HEK293 (cell line): ENCODE measurements around the gene IGSF10.

Experiments used
- CTCF ChIA-PET: fragments of 350-600 bp; formaldehyde crosslinking; extraction: SDS; loops from one replicate; lab custom pipeline; 2021; ENCODE audit warnings: antibody characterized with exemption; lab: Yijun Ruan, JAX
- POLR2A ChIA-PET: fragments of 300-600 bp; formaldehyde crosslinking; extraction: SDS; loops from one replicate; lab custom pipeline; 2020; ENCODE audit warnings: antibody characterized with exemption, inconsistent platforms; lab: Yijun Ruan, JAX
- H3K27ac ChIP-seq: fragments of 200-500 bp; sonication (Bioruptor generic); 2 replicates; pipeline ENCODE4 v1.5.1; 2014; ENCODE audit warnings: low read depth, low read length, control low read depth, inconsistent platforms; ENCODE audit errors: extremely low read depth
- H3K36me3 ChIP-seq, 2 experiments: fragments of 200-500 bp in 1 of 2; sonication (Bioruptor generic) in 1 of 2; 1 replicate in 1 of 2; 2 replicates in 1 of 2; pipeline ENCODE4 v1.5.1; 2014 to 2017; ENCODE audit warnings: inconsistent platforms in 2 of 2, low read length in 2 of 2; ENCODE audit not compliant: control insufficient read depth in 2 of 2, insufficient read depth in 1 of 2
- H3K4me1 ChIP-seq: fragments of 200-500 bp; sonication (Bioruptor generic); 2 replicates; pipeline ENCODE4 v1.5.1; 2014; ENCODE audit warnings: mild to moderate bottlenecking, low read length, inconsistent platforms; ENCODE audit not compliant: control insufficient read depth, insufficient read depth
- H3K4me3 ChIP-seq: 2 replicates; pipeline ENCODE4 v1.5.1; 2011; ENCODE audit warnings: low read depth, mild to moderate bottlenecking, control low read depth, low read length, moderate library complexity
- H3K9me3 ChIP-seq: fragments of 200-500 bp; sonication (Bioruptor generic); 2 replicates; pipeline ENCODE4 v1.5.1; 2014; ENCODE audit warnings: low read depth, low read length, inconsistent platforms; ENCODE audit not compliant: control insufficient read depth, insufficient read depth
- AEBP2 ChIP-seq: fragments of 450-650 bp; formaldehyde crosslinking; IDR thresholded peaks from 2 replicates; pipeline ENCODE4 v1.5.1; 2016; ENCODE audit warnings: missing biosample characterization, missing genetic modification characterization, borderline replicate concordance
- ELK4 ChIP-seq: IDR thresholded peaks from 2 replicates; pipeline ENCODE4 v1.6.1; 2011; ENCODE audit warnings: mild to moderate bottlenecking, low read depth, low read length, borderline replicate concordance
- REPIN1 ChIP-seq: fragments of 450-650 bp; formaldehyde crosslinking; IDR thresholded peaks from 2 replicates; pipeline ENCODE4 v1.5.1; 2017; ENCODE audit warnings: missing biosample characterization, missing genetic modification characterization, low read depth
- ZBTB7A ChIP-seq: fragments of 450-650 bp; formaldehyde crosslinking; IDR thresholded peaks from 2 replicates; pipeline ENCODE4 v1.5.1; 2016; ENCODE audit warnings: low read depth, missing biosample characterization, missing genetic modification characterization
- ZEB2 ChIP-seq: fragments of 450-650 bp; formaldehyde crosslinking; IDR thresholded peaks from 2 replicates; pipeline ENCODE4 v1.5.1; 2016; ENCODE audit warnings: missing biosample characterization, missing genetic modification characterization
- ZNF19 ChIP-seq: fragments of 450-650 bp; formaldehyde crosslinking; IDR thresholded peaks from 2 replicates; pipeline ENCODE4; 2016; ENCODE audit warnings: missing biosample characterization, missing genetic modification characterization, low read depth
- ZNF2 ChIP-seq: fragments of 450-650 bp; formaldehyde crosslinking; IDR thresholded peaks from 2 replicates; pipeline ENCODE4 v1.5.1; 2016; ENCODE audit warnings: missing biosample characterization, missing genetic modification characterization
- ZNF366 ChIP-seq: fragments of 450-650 bp; formaldehyde crosslinking; conservative IDR thresholded peaks from 2 replicates; pipeline ENCODE4 v1.5.1; 2016; ENCODE audit warnings: missing biosample characterization, missing genetic modification characterization
- ZNF473 ChIP-seq: fragments of 450-650 bp; formaldehyde crosslinking; IDR thresholded peaks from 2 replicates; pipeline ENCODE4 v1.5.1; 2017; ENCODE audit warnings: missing biosample characterization, missing genetic modification characterization
- ZNF48 ChIP-seq: fragments of 450-650 bp; formaldehyde crosslinking; IDR thresholded peaks from 2 replicates; pipeline ENCODE4 v1.5.1; 2016; ENCODE audit warnings: missing biosample characterization, missing genetic modification characterization
- ZNF555 ChIP-seq: fragments of 450-650 bp; formaldehyde crosslinking; conservative IDR thresholded peaks from 2 replicates; pipeline ENCODE4 v1.5.1; 2017; ENCODE audit warnings: missing biosample characterization, mild to moderate bottlenecking, missing genetic modification characterization, inconsistent platforms
- ZNF623 ChIP-seq: fragments of 450-650 bp; formaldehyde crosslinking; IDR thresholded peaks from 2 replicates; pipeline ENCODE4 v1.5.1; 2016; ENCODE audit warnings: missing biosample characterization, missing genetic modification characterization
- ZNF76 ChIP-seq: fragments of 450-650 bp; formaldehyde crosslinking; IDR thresholded peaks from 2 replicates; pipeline ENCODE4; 2016; ENCODE audit warnings: low read depth, missing biosample characterization, missing genetic modification characterization, borderline replicate concordance
- ZNF830 ChIP-seq: fragments of 450-650 bp; IDR thresholded peaks from 2 replicates; pipeline ENCODE4 v1.5.0; 2018; ENCODE audit warnings: missing biosample characterization, missing genetic modification characterization, low read depth, mild to moderate bottlenecking, moderate library complexity
- ZSCAN30 ChIP-seq: fragments of 450-650 bp; IDR thresholded peaks from 2 replicates; pipeline ENCODE4 v1.5.1; 2018; ENCODE audit warnings: missing biosample characterization, mild to moderate bottlenecking, missing genetic modification characterization, moderate library complexity
- TF ChIP-seq, protein P1 (sequence below): fragments of 450-650 bp; formaldehyde crosslinking; optimal IDR thresholded peaks from 2 replicates; pipeline ENCODE3; 2016; ENCODE audit warnings: missing biosample characterization, mild to moderate bottlenecking, missing genetic modification characterization
- TF ChIP-seq, protein P2 (sequence below): fragments of 450-650 bp; formaldehyde crosslinking; IDR thresholded peaks from 2 replicates; pipeline ENCODE4 v1.5.1; 2016; ENCODE audit warnings: missing biosample characterization, missing genetic modification characterization
- TF ChIP-seq, protein P3 (sequence below): fragments of 450-650 bp; formaldehyde crosslinking; IDR thresholded peaks from 2 replicates; pipeline ENCODE4 v1.5.1; 2016; ENCODE audit warnings: missing biosample characterization, missing genetic modification characterization

The IGSF10 gene

DNA sequence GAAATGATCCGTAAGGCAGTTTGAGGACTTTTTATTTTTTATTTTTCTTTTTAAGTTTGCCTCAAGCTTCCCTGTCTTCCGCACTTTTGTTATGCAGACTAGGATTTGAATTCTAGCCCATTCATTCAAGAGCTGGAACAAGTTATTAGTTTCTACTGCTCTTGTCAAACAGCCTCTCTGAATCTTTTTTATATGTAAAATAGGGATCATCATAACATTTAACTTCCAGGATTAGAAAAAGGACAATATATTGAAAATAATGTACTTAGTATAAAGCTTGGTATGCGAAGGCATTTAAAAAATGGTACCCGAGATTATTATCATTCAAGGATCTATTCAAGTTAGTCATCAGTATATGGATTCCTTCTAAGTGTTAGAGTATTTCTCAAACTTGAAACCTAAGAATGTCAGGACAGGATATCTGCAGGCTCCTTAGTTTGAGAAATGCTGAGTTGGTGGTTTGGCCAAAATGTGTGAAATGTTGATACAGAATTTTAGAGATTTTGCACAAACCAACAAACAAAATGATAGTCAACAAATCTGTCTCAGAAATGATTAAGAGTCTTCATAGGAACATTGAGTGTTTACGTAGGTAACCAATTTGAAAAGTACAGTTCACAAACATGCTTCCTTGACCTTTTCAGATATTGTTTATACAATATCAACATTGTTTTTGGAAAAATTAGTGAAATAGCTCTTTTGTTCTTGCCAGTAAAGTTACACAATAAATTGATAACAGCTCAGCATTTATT is 40.5 kb upstream of the IGSF10 start:
- Histone ChIP-seq H3K27ac (no peak overlapping the region), H3K9me3 (no peaks in the 10 kb centered on the region), H3K4me1 (no peaks in the 10 kb centered on the region), H3K4me3 (no peak overlapping the region), H3K36me3 (no peaks in the 10 kb centered on the region)
- ChIA-PET CTCF (interaction anchor here (0.6 kb wide), 1 partner anchor 19 kb away, joined by 3 read pairs; no protein-coding TSS in a partner anchor), POLR2A (no interaction called here)
- no peak for TF ChIP-seq AEBP2 (tag by site-specific recombination)
- no peak for TF ChIP-seq ZNF2
- no peak for TF ChIP-seq ZNF473 (tag by site-specific recombination)
- no peak for TF ChIP-seq ZSCAN30
- TF ChIP-seq ZNF19 (tag by site-specific recombination): no peak
- no peak for TF ChIP-seq ZNF48
- TF ChIP-seq ZBTB7A (tag by site-specific recombination): no peak
- TF ChIP-seq, protein P1, sequence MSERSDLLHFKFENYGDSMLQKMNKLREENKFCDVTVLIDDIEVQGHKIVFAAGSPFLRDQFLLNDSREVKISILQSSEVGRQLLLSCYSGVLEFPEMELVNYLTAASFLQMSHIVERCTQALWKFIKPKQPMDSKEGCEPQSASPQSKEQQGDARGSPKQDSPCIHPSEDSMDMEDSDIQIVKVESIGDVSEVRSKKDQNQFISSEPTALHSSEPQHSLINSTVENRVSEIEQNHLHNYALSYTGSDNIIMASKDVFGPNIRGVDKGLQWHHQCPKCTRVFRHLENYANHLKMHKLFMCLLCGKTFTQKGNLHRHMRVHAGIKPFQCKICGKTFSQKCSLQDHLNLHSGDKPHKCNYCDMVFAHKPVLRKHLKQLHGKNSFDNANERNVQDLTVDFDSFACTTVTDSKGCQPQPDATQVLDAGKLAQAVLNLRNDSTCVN (tag by site-specific recombination): no peak
- TF ChIP-seq, protein P2, sequence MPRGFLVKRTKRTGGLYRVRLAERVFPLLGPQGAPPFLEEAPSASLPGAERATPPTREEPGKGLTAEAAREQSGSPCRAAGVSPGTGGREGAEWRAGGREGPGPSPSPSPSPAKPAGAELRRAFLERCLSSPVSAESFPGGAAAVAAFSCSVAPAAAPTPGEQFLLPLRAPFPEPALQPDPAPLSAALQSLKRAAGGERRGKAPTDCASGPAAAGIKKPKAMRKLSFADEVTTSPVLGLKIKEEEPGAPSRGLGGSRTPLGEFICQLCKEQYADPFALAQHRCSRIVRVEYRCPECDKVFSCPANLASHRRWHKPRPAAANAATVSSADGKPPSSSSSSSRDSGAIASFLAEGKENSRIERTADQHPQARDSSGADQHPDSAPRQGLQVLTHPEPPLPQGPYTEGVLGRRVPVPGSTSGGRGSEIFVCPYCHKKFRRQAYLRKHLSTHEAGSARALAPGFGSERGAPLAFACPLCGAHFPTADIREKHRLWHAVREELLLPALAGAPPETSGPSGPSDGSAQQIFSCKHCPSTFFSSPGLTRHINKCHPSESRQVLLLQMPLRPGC (tag by site-specific recombination): no peak
- no peak for TF ChIP-seq ZNF830 (tag by site-specific recombination)
- no peak for TF ChIP-seq ZEB2

GRCh38 chr3:151499168-151499567 is 38.3 kb upstream of the IGSF10 start:
- TF ChIP-seq ZNF76 (no peak), ELK4 (no peak), ZNF555 (tag by site-specific recombination) (no peak), REPIN1 (no peak), ZNF366 (tag by site-specific recombination) (no peak), ZNF623 (tag by site-specific recombination) (no peak)
- TF ChIP-seq, protein P3, sequence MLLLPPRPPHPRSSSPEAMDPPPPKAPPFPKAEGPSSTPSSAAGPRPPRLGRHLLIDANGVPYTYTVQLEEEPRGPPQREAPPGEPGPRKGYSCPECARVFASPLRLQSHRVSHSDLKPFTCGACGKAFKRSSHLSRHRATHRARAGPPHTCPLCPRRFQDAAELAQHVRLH (tag by site-specific recombination): no peak
- H3K36me3 ChIP-seq: no peaks in the 10 kb centered on the region
- ChIA-PET POLR2A (no interaction called here), CTCF (no interaction called here)
- no peaks in the 10 kb centered on the region for H3K9me3 ChIP-seq
- no peaks in the 10 kb centered on the region for H3K4me1 ChIP-seq
- no peak overlapping the region for H3K27ac ChIP-seq
- no peak overlapping the region for H3K4me3 ChIP-seq
